Measurements from ENCODE around the gene ERGIC3.

Gene ERGIC3

DNA sequence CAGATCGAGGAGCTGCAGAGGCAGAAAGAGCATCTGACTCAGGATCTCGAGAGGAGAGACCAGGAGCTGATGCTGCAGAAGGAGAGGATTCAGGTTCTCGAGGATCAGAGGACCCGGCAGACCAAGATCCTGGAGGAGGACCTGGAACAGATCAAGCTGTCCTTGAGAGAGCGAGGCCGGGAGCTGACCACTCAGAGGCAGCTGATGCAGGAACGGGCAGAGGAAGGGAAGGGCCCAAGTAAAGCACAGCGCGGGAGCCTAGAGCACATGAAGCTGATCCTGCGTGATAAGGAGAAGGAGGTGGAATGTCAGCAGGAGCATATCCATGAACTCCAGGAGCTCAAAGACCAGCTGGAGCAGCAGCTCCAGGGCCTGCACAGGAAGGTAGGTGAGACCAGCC lies 38.6 kb upstream of the ERGIC3 start:
- peaks cover 11 to 100% of the 10 kb centered on the region in 2 experiments; a peak in 2 of 3 replicates for H3K36me3 ChIP-seq (ENCODE audit: control insufficient read depth in 2 of 2, insufficient read depth in 1 of 2, low read length in 2 of 2)
- no peaks in the 10 kb centered on the region for H3K9me3 ChIP-seq (ENCODE audit: control insufficient read depth, insufficient read depth, low read depth, low read length)
- CTCF ChIA-PET = interaction anchor here (0.7 to 1.4 kb wide), 3 partner anchors 10 to 35 kb away, joined by 3 to 4 read pairs (median 3); no protein-coding TSS in a partner anchor
- TF ChIP-seq ZNF423 (tag by site-specific recombination; IDR thresholded peaks at IDR 0.05) (no peak), ZNF473 (tag by site-specific recombination; IDR thresholded peaks at IDR 0.05) (no peak), ZNF544 (tag by site-specific recombination; IDR thresholded peaks at IDR 0.05) (no peak), ZNF555 (tag by site-specific recombination; conservative IDR thresholded peaks at IDR 0.05) (no peak), ZNF202 (tag by site-specific recombination; IDR thresholded peaks at IDR 0.05; ENCODE audit: borderline replicate concordance) (no peak), ZNF791 (tag by site-specific recombination; IDR thresholded peaks at IDR 0.05) (no peak), ZNF530 (tag by site-specific recombination; IDR thresholded peaks at IDR 0.05; ENCODE audit: low read depth) (no peak), HOXA7 (CRISPR knock-in tag; IDR thresholded peaks at IDR 0.05; ENCODE audit: borderline replicate concordance) (no peak), ZNF664 (tag by site-specific recombination; IDR thresholded peaks at IDR 0.05) (no peak), GLIS2 (tag by site-specific recombination; IDR thresholded peaks at IDR 0.05) (no peak), ZXDB (tag by site-specific recombination; IDR thresholded peaks at IDR 0.05) (no peak), SP7 (tag by site-specific recombination; IDR thresholded peaks at IDR 0.05) (no peak), ZNF311 (tag by site-specific recombination; IDR thresholded peaks at IDR 0.05; ENCODE audit: borderline replicate concordance) (no peak), RBAK (tag by site-specific recombination; IDR thresholded peaks at IDR 0.05) (no peak)
- TF ChIP-seq, protein P1, sequence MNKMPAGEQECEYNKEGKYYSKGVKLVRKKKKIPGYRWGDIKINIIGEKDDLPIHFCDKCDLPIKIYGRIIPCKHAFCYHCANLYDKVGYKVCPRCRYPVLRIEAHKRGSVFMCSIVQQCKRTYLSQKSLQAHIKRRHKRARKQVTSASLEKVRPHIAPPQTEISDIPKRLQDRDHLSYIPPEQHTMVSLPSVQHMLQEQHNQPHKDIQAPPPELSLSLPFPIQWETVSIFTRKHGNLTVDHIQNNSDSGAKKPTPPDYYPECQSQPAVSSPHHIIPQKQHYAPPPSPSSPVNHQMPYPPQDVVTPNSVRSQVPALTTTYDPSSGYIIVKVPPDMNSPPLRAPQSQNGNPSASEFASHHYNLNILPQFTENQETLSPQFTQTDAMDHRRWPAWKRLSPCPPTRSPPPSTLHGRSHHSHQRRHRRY (tag by site-specific recombination; IDR thresholded peaks at IDR 0.05) = no peak
- TF ChIP-seq, protein P2, sequence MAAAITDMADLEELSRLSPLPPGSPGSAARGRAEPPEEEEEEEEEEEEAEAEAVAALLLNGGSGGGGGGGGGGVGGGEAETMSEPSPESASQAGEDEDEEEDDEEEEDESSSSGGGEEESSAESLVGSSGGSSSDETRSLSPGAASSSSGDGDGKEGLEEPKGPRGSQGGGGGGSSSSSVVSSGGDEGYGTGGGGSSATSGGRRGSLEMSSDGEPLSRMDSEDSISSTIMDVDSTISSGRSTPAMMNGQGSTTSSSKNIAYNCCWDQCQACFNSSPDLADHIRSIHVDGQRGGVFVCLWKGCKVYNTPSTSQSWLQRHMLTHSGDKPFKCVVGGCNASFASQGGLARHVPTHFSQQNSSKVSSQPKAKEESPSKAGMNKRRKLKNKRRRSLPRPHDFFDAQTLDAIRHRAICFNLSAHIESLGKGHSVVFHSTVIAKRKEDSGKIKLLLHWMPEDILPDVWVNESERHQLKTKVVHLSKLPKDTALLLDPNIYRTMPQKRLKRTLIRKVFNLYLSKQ (tag by site-specific recombination; IDR thresholded peaks at IDR 0.05; ENCODE audit: borderline replicate concordance) = no peak
- TF ChIP-seq, protein P3, sequence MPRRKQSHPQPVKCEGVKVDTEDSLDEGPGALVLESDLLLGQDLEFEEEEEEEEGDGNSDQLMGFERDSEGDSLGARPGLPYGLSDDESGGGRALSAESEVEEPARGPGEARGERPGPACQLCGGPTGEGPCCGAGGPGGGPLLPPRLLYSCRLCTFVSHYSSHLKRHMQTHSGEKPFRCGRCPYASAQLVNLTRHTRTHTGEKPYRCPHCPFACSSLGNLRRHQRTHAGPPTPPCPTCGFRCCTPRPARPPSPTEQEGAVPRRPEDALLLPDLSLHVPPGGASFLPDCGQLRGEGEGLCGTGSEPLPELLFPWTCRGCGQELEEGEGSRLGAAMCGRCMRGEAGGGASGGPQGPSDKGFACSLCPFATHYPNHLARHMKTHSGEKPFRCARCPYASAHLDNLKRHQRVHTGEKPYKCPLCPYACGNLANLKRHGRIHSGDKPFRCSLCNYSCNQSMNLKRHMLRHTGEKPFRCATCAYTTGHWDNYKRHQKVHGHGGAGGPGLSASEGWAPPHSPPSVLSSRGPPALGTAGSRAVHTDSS (tag by site-specific recombination; IDR thresholded peaks at IDR 0.05) = no peak
- TF ChIP-seq, protein P4, sequence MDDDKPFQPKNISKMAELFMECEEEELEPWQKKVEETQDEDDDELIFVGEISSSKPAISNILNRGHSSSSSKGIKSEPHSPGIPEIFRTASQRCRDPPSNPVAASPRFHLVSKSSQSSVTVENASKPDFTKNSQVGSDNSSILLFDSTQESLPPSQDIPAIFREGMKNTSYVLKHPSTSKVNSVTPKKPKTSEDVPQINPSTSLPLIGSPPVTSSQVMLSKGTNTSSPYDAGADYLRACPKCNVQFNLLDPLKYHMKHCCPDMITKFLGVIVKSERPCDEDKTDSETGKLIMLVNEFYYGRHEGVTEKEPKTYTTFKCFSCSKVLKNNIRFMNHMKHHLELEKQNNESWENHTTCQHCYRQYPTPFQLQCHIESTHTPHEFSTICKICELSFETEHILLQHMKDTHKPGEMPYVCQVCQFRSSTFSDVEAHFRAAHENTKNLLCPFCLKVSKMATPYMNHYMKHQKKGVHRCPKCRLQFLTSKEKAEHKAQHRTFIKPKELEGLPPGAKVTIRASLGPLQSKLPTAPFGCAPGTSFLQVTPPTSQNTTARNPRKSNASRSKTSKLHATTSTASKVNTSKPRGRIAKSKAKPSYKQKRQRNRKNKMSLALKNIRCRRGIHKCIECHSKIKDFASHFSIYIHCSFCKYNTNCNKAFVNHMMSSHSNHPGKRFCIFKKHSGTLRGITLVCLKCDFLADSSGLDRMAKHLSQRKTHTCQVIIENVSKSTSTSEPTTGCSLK (tag by site-specific recombination; IDR thresholded peaks at IDR 0.05) = no peak
- TF ChIP-seq, protein P5, sequence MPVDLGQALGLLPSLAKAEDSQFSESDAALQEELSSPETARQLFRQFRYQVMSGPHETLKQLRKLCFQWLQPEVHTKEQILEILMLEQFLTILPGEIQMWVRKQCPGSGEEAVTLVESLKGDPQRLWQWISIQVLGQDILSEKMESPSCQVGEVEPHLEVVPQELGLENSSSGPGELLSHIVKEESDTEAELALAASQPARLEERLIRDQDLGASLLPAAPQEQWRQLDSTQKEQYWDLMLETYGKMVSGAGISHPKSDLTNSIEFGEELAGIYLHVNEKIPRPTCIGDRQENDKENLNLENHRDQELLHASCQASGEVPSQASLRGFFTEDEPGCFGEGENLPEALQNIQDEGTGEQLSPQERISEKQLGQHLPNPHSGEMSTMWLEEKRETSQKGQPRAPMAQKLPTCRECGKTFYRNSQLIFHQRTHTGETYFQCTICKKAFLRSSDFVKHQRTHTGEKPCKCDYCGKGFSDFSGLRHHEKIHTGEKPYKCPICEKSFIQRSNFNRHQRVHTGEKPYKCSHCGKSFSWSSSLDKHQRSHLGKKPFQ (tag by site-specific recombination; IDR thresholded peaks at IDR 0.05) = no peak
- POLR2A ChIA-PET = no interaction called here
- no peak overlapping the region for H3K27ac ChIP-seq (ENCODE audit: extremely low read depth, low read depth, low read length)
- no peaks in the 10 kb centered on the region for H3K4me1 ChIP-seq (ENCODE audit: control insufficient read depth, insufficient read depth, low read length)
- no peak overlapping the region for H3K4me3 ChIP-seq (ENCODE audit: low read depth, low read length)

Data from HEK293 (cell line).